ENCODE results near the gene AMPD2. TPM values are rescaled to one million over a fixed set of nuclear protein-coding genes. Genes with fewer than 3 reads are reported as not detected.
A peak's percentile ranks its signal among the peaks of the same experiment; 100 is the strongest.

Gene AMPD2
- total and polyA plus RNA-seq, 4 donors: 19.2 to 87.4 (median 22.7) TPM

DNA sequence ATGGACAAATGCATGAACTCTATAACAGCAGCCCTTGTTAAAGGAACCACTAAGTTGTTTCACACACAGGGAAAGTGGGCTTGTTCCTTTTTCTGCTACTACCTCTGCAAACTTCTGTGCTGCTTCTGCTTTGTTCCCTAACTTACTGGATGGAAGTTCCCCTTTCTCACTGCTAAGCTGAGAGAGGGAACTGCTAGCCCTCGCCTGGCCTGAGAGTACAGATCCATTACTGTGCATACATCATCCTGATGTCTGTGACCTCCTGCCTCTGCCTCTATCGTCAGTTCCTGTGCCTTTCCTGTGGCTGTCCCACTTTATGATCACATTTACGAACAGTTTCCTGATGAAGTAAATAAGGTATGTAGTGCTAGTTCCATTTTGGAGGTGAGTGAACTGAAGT is 3.8 kb upstream of the AMPD2 start (continued):
- TF ChIP-seq, protein P1, sequence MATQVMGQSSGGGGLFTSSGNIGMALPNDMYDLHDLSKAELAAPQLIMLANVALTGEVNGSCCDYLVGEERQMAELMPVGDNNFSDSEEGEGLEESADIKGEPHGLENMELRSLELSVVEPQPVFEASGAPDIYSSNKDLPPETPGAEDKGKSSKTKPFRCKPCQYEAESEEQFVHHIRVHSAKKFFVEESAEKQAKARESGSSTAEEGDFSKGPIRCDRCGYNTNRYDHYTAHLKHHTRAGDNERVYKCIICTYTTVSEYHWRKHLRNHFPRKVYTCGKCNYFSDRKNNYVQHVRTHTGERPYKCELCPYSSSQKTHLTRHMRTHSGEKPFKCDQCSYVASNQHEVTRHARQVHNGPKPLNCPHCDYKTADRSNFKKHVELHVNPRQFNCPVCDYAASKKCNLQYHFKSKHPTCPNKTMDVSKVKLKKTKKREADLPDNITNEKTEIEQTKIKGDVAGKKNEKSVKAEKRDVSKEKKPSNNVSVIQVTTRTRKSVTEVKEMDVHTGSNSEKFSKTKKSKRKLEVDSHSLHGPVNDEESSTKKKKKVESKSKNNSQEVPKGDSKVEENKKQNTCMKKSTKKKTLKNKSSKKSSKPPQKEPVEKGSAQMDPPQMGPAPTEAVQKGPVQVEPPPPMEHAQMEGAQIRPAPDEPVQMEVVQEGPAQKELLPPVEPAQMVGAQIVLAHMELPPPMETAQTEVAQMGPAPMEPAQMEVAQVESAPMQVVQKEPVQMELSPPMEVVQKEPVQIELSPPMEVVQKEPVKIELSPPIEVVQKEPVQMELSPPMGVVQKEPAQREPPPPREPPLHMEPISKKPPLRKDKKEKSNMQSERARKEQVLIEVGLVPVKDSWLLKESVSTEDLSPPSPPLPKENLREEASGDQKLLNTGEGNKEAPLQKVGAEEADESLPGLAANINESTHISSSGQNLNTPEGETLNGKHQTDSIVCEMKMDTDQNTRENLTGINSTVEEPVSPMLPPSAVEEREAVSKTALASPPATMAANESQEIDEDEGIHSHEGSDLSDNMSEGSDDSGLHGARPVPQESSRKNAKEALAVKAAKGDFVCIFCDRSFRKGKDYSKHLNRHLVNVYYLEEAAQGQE (IDR thresholded peaks at IDR 0.05): no peak
- TF ChIP-seq JUND (IDR thresholded peaks at IDR 0.05) (no peak), FOXA1 (IDR thresholded peaks at IDR 0.05) (no peak), YY1 (IDR thresholded peaks at IDR 0.05) (no peak), GABPA (IDR thresholded peaks at IDR 0.05 in 1 of 2, conservative IDR thresholded peaks at IDR 0.05 in 1 of 2) (peak in 1 of 2 donors; percentile 35), TAF1 (conservative IDR thresholded peaks at IDR 0.05) (peak; percentile 26), FOXA2 (IDR thresholded peaks at IDR 0.05) (no peak), SP1 (IDR thresholded peaks at IDR 0.05) (no peak), NR2F2 (IDR thresholded peaks at IDR 0.05) (no peak)

DNA sequence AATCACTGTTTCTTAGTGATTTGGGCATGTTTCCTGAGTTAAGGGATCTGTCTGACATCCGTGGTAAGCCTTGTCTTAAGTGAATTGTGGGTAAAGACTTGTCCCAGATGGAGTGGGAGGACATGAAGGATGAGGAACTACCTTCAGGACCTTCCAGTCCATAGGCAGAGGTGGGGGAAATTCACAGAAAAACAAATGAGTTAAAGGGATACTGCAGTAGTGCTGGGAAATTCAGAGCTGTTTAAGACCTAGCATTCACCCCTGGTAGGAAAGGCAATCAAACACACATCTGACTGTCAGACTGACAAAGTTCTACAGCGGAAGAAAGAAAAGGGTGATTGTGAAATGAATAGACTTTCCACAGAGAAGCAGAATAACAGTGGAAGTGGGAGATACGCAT is 3.2 kb upstream of the AMPD2 start:
- H3K36me3 ChIP-seq (ENCODE audit: control insufficient read depth in 4 of 4, insufficient read depth in 3 of 4, low read depth in 1 of 4, low read length in 3 of 4): no peaks in the 10 kb centered on the region
- H3K27me3 ChIP-seq (ENCODE audit: control insufficient read depth in 4 of 4, insufficient read depth in 4 of 4, low read length in 3 of 4): no peaks in the 10 kb centered on the region
- no peak for DNase-seq (ENCODE audit: low spot score)
- no peak overlapping the region for H3K9ac ChIP-seq (ENCODE audit: low read depth in 1 of 2, low read length in 2 of 2)
- no peak for TF ChIP-seq JUND (IDR thresholded peaks at IDR 0.05)
- H3K9me3 ChIP-seq (ENCODE audit: control insufficient read depth in 4 of 4, low read length in 3 of 4): no peaks in the 10 kb centered on the region
- no peak overlapping the region for H3K4me3 ChIP-seq (ENCODE audit: low read depth in 1 of 3, low read length in 3 of 3)
- WGBS: 52% methylated on average over 3 of the region's 3 CpGs
- H3K4me1 ChIP-seq (ENCODE audit: control insufficient read depth in 4 of 4, insufficient read depth in 4 of 4, low read length in 3 of 4): peaks cover 5 to 39% (median 28%) of the 10 kb centered on the region in 4 donors
- H3K27ac ChIP-seq (ENCODE audit: low read depth in 1 of 2, low read length in 2 of 2): peak overlapping the region; percentile 46 to 71

DNA sequence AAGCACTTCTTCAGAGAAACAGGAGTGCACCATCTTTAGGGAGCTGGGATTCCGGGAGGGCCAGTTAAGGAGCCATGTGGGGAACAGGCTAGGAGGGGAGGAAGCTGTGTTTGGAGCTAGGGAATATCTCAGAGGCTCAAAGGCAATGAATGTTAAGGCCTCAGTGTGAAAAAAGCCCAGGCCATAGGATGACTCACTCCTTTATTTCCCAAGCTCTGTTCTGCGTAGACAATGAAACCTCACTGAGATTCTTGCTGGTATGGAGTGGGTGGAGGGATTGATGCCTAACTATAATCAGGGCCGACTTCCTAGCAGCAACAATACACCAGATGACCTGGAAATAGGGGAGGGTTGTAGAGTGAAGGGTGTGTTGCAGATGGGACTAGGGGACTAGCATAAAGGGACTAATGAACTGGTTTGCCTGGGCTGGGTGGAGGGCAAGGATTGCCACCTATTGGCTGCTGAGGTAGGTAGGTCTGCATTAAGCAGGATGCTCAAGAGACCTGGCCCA is 2.3 kb upstream of the AMPD2 start:
- TF ChIP-seq EGR1 (IDR thresholded peaks at IDR 0.05; ENCODE audit: low read depth in 2 of 2): no peak
- TF ChIP-seq JUND (IDR thresholded peaks at IDR 0.05): peak; percentile 40 to 65
- TF ChIP-seq, protein P2, sequence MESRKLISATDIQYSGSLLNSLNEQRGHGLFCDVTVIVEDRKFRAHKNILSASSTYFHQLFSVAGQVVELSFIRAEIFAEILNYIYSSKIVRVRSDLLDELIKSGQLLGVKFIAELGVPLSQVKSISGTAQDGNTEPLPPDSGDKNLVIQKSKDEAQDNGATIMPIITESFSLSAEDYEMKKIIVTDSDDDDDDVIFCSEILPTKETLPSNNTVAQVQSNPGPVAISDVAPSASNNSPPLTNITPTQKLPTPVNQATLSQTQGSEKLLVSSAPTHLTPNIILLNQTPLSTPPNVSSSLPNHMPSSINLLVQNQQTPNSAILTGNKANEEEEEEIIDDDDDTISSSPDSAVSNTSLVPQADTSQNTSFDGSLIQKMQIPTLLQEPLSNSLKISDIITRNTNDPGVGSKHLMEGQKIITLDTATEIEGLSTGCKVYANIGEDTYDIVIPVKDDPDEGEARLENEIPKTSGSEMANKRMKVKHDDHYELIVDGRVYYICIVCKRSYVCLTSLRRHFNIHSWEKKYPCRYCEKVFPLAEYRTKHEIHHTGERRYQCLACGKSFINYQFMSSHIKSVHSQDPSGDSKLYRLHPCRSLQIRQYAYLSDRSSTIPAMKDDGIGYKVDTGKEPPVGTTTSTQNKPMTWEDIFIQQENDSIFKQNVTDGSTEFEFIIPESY (IDR thresholded peaks at IDR 0.05): no peak
- WGBS: 72% methylated on average over 3 of the region's 3 CpGs
- Histone ChIP-seq H3K36me3 (ENCODE audit: control insufficient read depth in 4 of 4, insufficient read depth in 3 of 4, low read depth in 1 of 4, low read length in 3 of 4) (no peaks in the 10 kb centered on the region), H3K4me1 (ENCODE audit: control insufficient read depth in 4 of 4, insufficient read depth in 4 of 4, low read length in 3 of 4) (peaks cover 7 to 49% (median 38%) of the 10 kb centered on the region in 4 donors), H3K9ac (ENCODE audit: low read depth in 1 of 2, low read length in 2 of 2) (no peak overlapping the region), H3K4me3 (ENCODE audit: low read depth in 1 of 3, low read length in 3 of 3) (no peak overlapping the region), H3K27ac (ENCODE audit: low read depth in 1 of 2, low read length in 2 of 2) (peak overlapping the region; percentile 46 to 71), H3K9me3 (ENCODE audit: control insufficient read depth in 4 of 4, low read length in 3 of 4) (no peaks in the 10 kb centered on the region), H3K27me3 (ENCODE audit: control insufficient read depth in 4 of 4, insufficient read depth in 4 of 4, low read length in 3 of 4) (no peaks in the 10 kb centered on the region)
- DNase-seq (ENCODE audit: low spot score): no peak

Measured in liver (tissue), 9 donors.